Mucosa of stomach (tissue), 1 donor: ENCODE results near the gene CHST13.
"Not testable (repeated sequence)": the region's sequence is repeated elsewhere in the genome, so short reads cannot be mapped to it uniquely, and the experiment has no call there.

ENCODE experiments used
- H3K27me3 ChIP-seq: one replicate; pipeline ENCODE4 v1.7.0; 2013; ENCODE audit warnings: mild to moderate bottlenecking, low read length; ENCODE audit not compliant: control insufficient read depth, insufficient read depth
- H3K36me3 ChIP-seq: one replicate; pipeline ENCODE4 v1.7.0; 2013; ENCODE audit warnings: low read length; ENCODE audit not compliant: control insufficient read depth, insufficient read depth
- H3K4me1 ChIP-seq: one replicate; pipeline ENCODE4 v1.7.0; 2013; ENCODE audit warnings: mild to moderate bottlenecking, low read length; ENCODE audit not compliant: control insufficient read depth, insufficient read depth
- H3K4me3 ChIP-seq: one replicate; pipeline ENCODE4 v1.7.0; 2013; ENCODE audit warnings: low read length
- H3K9ac ChIP-seq: one replicate; pipeline ENCODE4 v1.7.0; 2013; ENCODE audit warnings: mild to moderate bottlenecking, low read length, moderate library complexity
- H3K9me3 ChIP-seq: one replicate; pipeline ENCODE4 v1.7.0; 2013; ENCODE audit warnings: mild to moderate bottlenecking, low read length, moderate library complexity; ENCODE audit not compliant: control insufficient read depth
- donor health status: Pancreatic carcinoma.

The CHST13 gene

GRCh38 chr3:126534716-126535115 is 10.8 kb downstream of the CHST13 start:
- H3K27me3 ChIP-seq, H3K36me3 ChIP-seq, H3K4me3 ChIP-seq, H3K4me1 ChIP-seq, H3K9me3 ChIP-seq, H3K9ac ChIP-seq: not testable (repeated sequence)

GRCh38 chr3:126535636-126536035 is 11.7 kb downstream of the CHST13 start:
- peaks cover 8% of the 10 kb centered on the region for H3K27me3 ChIP-seq
- H3K9me3 ChIP-seq: no peaks in the 10 kb centered on the region
- H3K36me3 ChIP-seq: no peaks in the 10 kb centered on the region
- no peak overlapping the region for H3K4me3 ChIP-seq
- H3K4me1 ChIP-seq: peaks cover 7% of the 10 kb centered on the region
- no peak overlapping the region for H3K9ac ChIP-seq

- Histone ChIP-seq H3K9ac (no peak overlapping the region), H3K4me1 (peaks cover 12% of the 10 kb centered on the region), H3K4me3 (no peak overlapping the region), H3K9me3 (no peaks in the 10 kb centered on the region), H3K36me3 (no peaks in the 10 kb centered on the region), H3K27me3 (peaks cover 13% of the 10 kb centered on the region)
These were observed 12.2 kb downstream of the CHST13 start for GRCh38 chr3:126536126-126536525.

GRCh38 chr3:126537116-126537729 is 13.3 kb downstream of the CHST13 start:
- Histone ChIP-seq H3K4me3 (no peak overlapping the region), H3K9me3 (no peaks in the 10 kb centered on the region), H3K4me1 (peaks cover 12% of the 10 kb centered on the region), H3K27me3 (peaks cover 17% of the 10 kb centered on the region), H3K36me3 (no peaks in the 10 kb centered on the region), H3K9ac (no peak overlapping the region)

GRCh38 chr3:126537730-126538281 is 13.9 kb downstream of the CHST13 start:
- H3K9me3 ChIP-seq: no peaks in the 10 kb centered on the region
- no peak overlapping the region for H3K4me3 ChIP-seq
- H3K4me1 ChIP-seq: peaks cover 12% of the 10 kb centered on the region
- no peak overlapping the region for H3K9ac ChIP-seq
- H3K27me3 ChIP-seq: peaks cover 17% of the 10 kb centered on the region
- no peaks in the 10 kb centered on the region for H3K36me3 ChIP-seq

- Histone ChIP-seq H3K9ac (no peak overlapping the region), H3K4me3 (no peak overlapping the region), H3K36me3 (no peaks in the 10 kb centered on the region), H3K4me1 (peaks cover 12% of the 10 kb centered on the region), H3K9me3 (no peaks in the 10 kb centered on the region), H3K27me3 (peaks cover 22% of the 10 kb centered on the region)
These were observed 14.4 kb downstream of the CHST13 start for GRCh38 chr3:126538316-126538715.

- H3K9ac ChIP-seq: no peak overlapping the region
- no peaks in the 10 kb centered on the region for H3K36me3 ChIP-seq
- no peaks in the 10 kb centered on the region for H3K9me3 ChIP-seq
- H3K4me3 ChIP-seq: no peak overlapping the region
- peaks cover 23% of the 10 kb centered on the region for H3K27me3 ChIP-seq
- H3K4me1 ChIP-seq: peaks cover 12% of the 10 kb centered on the region
These were observed 15.0 kb downstream of the CHST13 start for GRCh38 chr3:126538966-126539365.

- H3K9ac ChIP-seq: no peak overlapping the region
- H3K4me1 ChIP-seq: peaks cover 12% of the 10 kb centered on the region
- H3K9me3 ChIP-seq: no peaks in the 10 kb centered on the region
- H3K4me3 ChIP-seq: no peak overlapping the region
- peaks cover 23% of the 10 kb centered on the region for H3K27me3 ChIP-seq
- no peaks in the 10 kb centered on the region for H3K36me3 ChIP-seq
These were observed 15.7 kb downstream of the CHST13 start for GRCh38 chr3:126539558-126540250.

GRCh38 chr3:126540342-126540849 is 16.4 kb downstream of the CHST13 start:
- H3K9ac ChIP-seq: no peak overlapping the region
- H3K4me3 ChIP-seq: no peak overlapping the region
- peaks cover 12% of the 10 kb centered on the region for H3K4me1 ChIP-seq
- peaks cover 23% of the 10 kb centered on the region for H3K27me3 ChIP-seq
- H3K9me3 ChIP-seq: no peaks in the 10 kb centered on the region
- H3K36me3 ChIP-seq: no peaks in the 10 kb centered on the region

- Histone ChIP-seq H3K9ac (no peak overlapping the region), H3K36me3 (no peaks in the 10 kb centered on the region), H3K4me1 (peaks cover 12% of the 10 kb centered on the region), H3K9me3 (no peaks in the 10 kb centered on the region), H3K27me3 (peaks cover 23% of the 10 kb centered on the region), H3K4me3 (no peak overlapping the region)
These were observed 17.1 kb downstream of the CHST13 start for GRCh38 chr3:126540951-126541627.

GRCh38 chr3:126541628-126542339 is 17.8 kb downstream of the CHST13 start:
- no peak overlapping the region for H3K4me3 ChIP-seq
- H3K27me3 ChIP-seq: peaks cover 23% of the 10 kb centered on the region

More at GRCh38 chr3:126541628-126542339, 17.8 kb downstream of the CHST13 start:
- peaks cover 12% of the 10 kb centered on the region for H3K4me1 ChIP-seq
- H3K36me3 ChIP-seq: no peaks in the 10 kb centered on the region
- no peak overlapping the region for H3K9ac ChIP-seq
- no peaks in the 10 kb centered on the region for H3K9me3 ChIP-seq
